GM12878 (cell line): ENCODE data around the gene TRIOBP. TPM values are rescaled to one million over a fixed set of nuclear protein-coding genes. Genes with fewer than 3 reads are reported as not detected.

Source experiments
- ATAC-seq: fragments of 200-7000 bp; cut with Tn5 transposase; 3 replicates; pipeline ENCODE4 v1.9.1; 2020; ENCODE audit warnings: mild to moderate bottlenecking, moderate library complexity
- BruUV-seq: library from RNA; stranded (reverse); fragments of 400-500 nt; replicated peaks from 2 replicates; lab custom pipeline; 2021; lab: Mats Ljungman, UMichigan
- CTCF ChIA-PET: fragments of 300-600 bp; sonication (Branson Sonifier 250); formaldehyde crosslinking; extraction: SDS; loops from one replicate; lab custom pipeline; 2021; ENCODE audit warnings: inconsistent platforms; lab: Yijun Ruan, JAX
- POLR2A ChIA-PET: fragments of 350-600 bp; formaldehyde crosslinking; extraction: SDS; loops from one replicate; lab custom pipeline; 2021; ENCODE audit warnings: inconsistent platforms; lab: Charles Lee
- RAD21 ChIA-PET: fragments of 300-600 bp; sonication (Branson Sonifier 250); formaldehyde crosslinking; loops from one replicate; lab custom pipeline; 2023; ENCODE audit warnings: antibody characterized with exemption; ENCODE audit not compliant: unreplicated experiment; lab: Charles Lee
- SMC1A ChIA-PET: fragments of 300-600 bp; sonication (Branson Sonifier 250); formaldehyde crosslinking; loops from one replicate; lab custom pipeline; 2023; ENCODE audit not compliant: unreplicated experiment, uncharacterized antibody; lab: Charles Lee
- DNase-seq: peaks from one replicate; pipeline ENCODE4 v3.0.0-alpha.2; 2011; ENCODE audit warnings: low read depth, low spot score
- FAIRE-seq: peaks from 3 replicates; lab custom pipeline; 2011; peaks lifted over from hg19 to GRCh38; lab: Jason Lieb, UNC
- H2AFZ ChIP-seq: 2 replicates; pipeline ENCODE4 v1.6.0; 2011; ENCODE audit warnings: low read depth, low read length, control low read depth; ENCODE audit not compliant: control insufficient read depth
- H3K27ac ChIP-seq: 2 replicates; pipeline ENCODE4 v1.5.1; 2011; ENCODE audit warnings: control low read depth; ENCODE audit not compliant: control insufficient read depth, insufficient read depth
- H3K27me3 ChIP-seq, 2 experiments: replicated peaks in 1 of 2; 2 replicates each; pipeline versions ENCODE4 v1.6.0 to v1.6.1; 2011; ENCODE audit warnings: low read length in 1 of 2; ENCODE audit not compliant: control insufficient read depth in 2 of 2, insufficient read depth in 2 of 2
- H3K36me3 ChIP-seq, 2 experiments: 2 replicates each; pipeline ENCODE4 v1.5.1; 2011; ENCODE audit warnings: low read length in 1 of 2; ENCODE audit not compliant: control insufficient read depth in 2 of 2, insufficient read depth in 2 of 2
- H3K4me1 ChIP-seq: 2 replicates; pipeline ENCODE4 v1.6.1; 2011; ENCODE audit warnings: mild to moderate bottlenecking, low read length, moderate library complexity, mixed read lengths; ENCODE audit not compliant: control insufficient read depth, insufficient read depth
- H3K4me2 ChIP-seq: 2 replicates; pipeline ENCODE4 v1.6.0; 2011; ENCODE audit warnings: control low read depth; ENCODE audit not compliant: control insufficient read depth, insufficient read depth
- H3K4me3 ChIP-seq: fragments of 200-600 bp; sonication (generic); 2 replicates; pipeline ENCODE4 v1.5.1; 2016
- H3K79me2 ChIP-seq: 2 replicates; pipeline ENCODE4 v1.6.0; 2011; ENCODE audit warnings: low read length; ENCODE audit not compliant: control insufficient read depth, insufficient read depth
- H3K9ac ChIP-seq: 2 replicates; pipeline ENCODE4 v1.8.0; 2011; ENCODE audit warnings: low read length, control low read depth, mixed read lengths; ENCODE audit not compliant: control insufficient read depth, insufficient read depth
- H3K9me3 ChIP-seq: replicated peaks from 3 replicates; pipeline ENCODE4 v1.5.1; 2011; ENCODE audit warnings: mild to moderate bottlenecking, low read length; ENCODE audit not compliant: control insufficient read depth, insufficient read depth
- H4K20me1 ChIP-seq: 2 replicates; pipeline ENCODE4 v1.6.0; 2011; ENCODE audit not compliant: control insufficient read depth, insufficient read depth
- BACH1 ChIP-seq: fragments of 450-650 bp; IDR thresholded peaks from 2 replicates; pipeline ENCODE4 v1.6.1; 2017; ENCODE audit warnings: mild to moderate bottlenecking, borderline replicate concordance
- EGR1 ChIP-seq, 2 experiments: IDR thresholded peaks; 1 replicate in 1 of 2; 2 replicates in 1 of 2; pipeline ENCODE4 v1.6.1; 2011 to 2012; ENCODE audit warnings: low read depth in 2 of 2, low read length in 2 of 2, borderline replicate concordance in 1 of 2, mild to moderate bottlenecking in 1 of 2, moderate library complexity in 1 of 2
- MYB ChIP-seq: fragments of 150-350 bp; IDR thresholded peaks from 2 replicates; pipeline ENCODE4 v1.6.1; 2014; ENCODE audit warnings: mild to moderate bottlenecking, low read depth, low read length, borderline replicate concordance
- RAD51 ChIP-seq: fragments of 450-650 bp; IDR thresholded peaks from 2 replicates; pipeline ENCODE4 v1.6.1; 2016; ENCODE audit warnings: moderate library complexity, mild to moderate bottlenecking, inconsistent platforms
- RCOR1 ChIP-seq: conservative IDR thresholded peaks from 2 replicates; pipeline ENCODE4 v1.6.1; 2012; ENCODE audit warnings: low read depth, low read length, improper control_type of control experiment
- RUNX3 ChIP-seq: IDR thresholded peaks from 2 replicates; pipeline ENCODE4 v1.6.1; 2012; ENCODE audit warnings: low read length, inconsistent platforms
- SIN3A ChIP-seq: IDR thresholded peaks from 2 replicates; pipeline ENCODE4 v1.6.1; 2012; ENCODE audit warnings: low read depth, low read length, improper control_type of control experiment
- SMAD1 ChIP-seq: fragments of 450-650 bp; IDR thresholded peaks from 2 replicates; pipeline ENCODE4 v1.6.1; 2018; ENCODE audit warnings: mild to moderate bottlenecking, low read depth; ENCODE audit not compliant: partially characterized antibody
- SP1 ChIP-seq: IDR thresholded peaks from one replicate; pipeline ENCODE4 v1.6.1; 2011; ENCODE audit warnings: low read depth, low read length
- SPI1 ChIP-seq: IDR thresholded peaks from 2 replicates; pipeline ENCODE4 v1.6.1; 2011; ENCODE audit warnings: low read depth, mild to moderate bottlenecking, low read length, moderate library complexity, borderline replicate concordance; ENCODE audit not compliant: insufficient read depth
- STAT3 ChIP-seq: IDR thresholded peaks from 2 replicates; pipeline ENCODE4 v1.6.1; 2011; ENCODE audit warnings: low read depth, low read length, improper control_type of control experiment
- SUZ12 ChIP-seq: fragments of 200-600 bp; sonication (generic); IDR thresholded peaks from one replicate; pipeline ENCODE4 v1.6.1; 2018; ENCODE audit warnings: antibody characterized with exemption, mild to moderate bottlenecking; ENCODE audit not compliant: unreplicated experiment
- TCF7 ChIP-seq: IDR thresholded peaks from 2 replicates; pipeline ENCODE4 v1.6.1; 2014; ENCODE audit warnings: antibody characterized with exemption, borderline replicate concordance
- YBX1 ChIP-seq: fragments of 450-650 bp; IDR thresholded peaks from 2 replicates; pipeline ENCODE4 v1.6.1; 2016; ENCODE audit warnings: antibody characterized with exemption
- ZBED1 ChIP-seq: IDR thresholded peaks from 2 replicates; pipeline ENCODE4 v1.6.1; 2016; ENCODE audit warnings: borderline replicate concordance
- ZNF384 ChIP-seq: IDR thresholded peaks from 2 replicates; pipeline ENCODE4 v1.6.1; 2012; ENCODE audit warnings: low read depth, mild to moderate bottlenecking, low read length, improper control_type of control experiment, borderline replicate concordance
- WGBS: methylation state at CpG from one replicate; pipeline ENCODE4 v1.1.6; 2016; ENCODE audit warnings: low lambda C conversion rate; ENCODE audit not compliant: insufficient replicate concordance, insufficient coverage; ENCODE audit errors: missing lambda C conversion rate; 5-methylcytosine and 5-hydroxymethylcytosine counted together
- in situ Hi-C: fragments of 300-500 bp; cut with MboI; formaldehyde crosslinking; loops from 9 replicates; pipeline ENCODE4 v1.14.3; 2018; ENCODE audit warnings: mixed read lengths
- intact Hi-C: fragments of 100-400 bp; cut with micrococcal nuclease; formaldehyde crosslinking; loops from one replicate; pipeline ENCODE4 v1.14.2; 2022; ENCODE audit not compliant: unreplicated experiment
- polyA plus RNA-seq, 11 experiments: library from polyadenylated mRNA; depleted of rRNA in 4 of 11; unstranded in 6 of 11; stranded (reverse) in 5 of 11; fragments of >200 nt; fragmentation: Nextera tagmentation in 4 of 11; fragmentation: Illumina TruSeq in 1 of 11; extraction: Ambion mirVana in 4 of 11; extraction: Trizol in 1 of 11; gene quantifications; 1 replicate in 1 of 11; 2 replicates in 10 of 11; pipeline versions ENCODE4 v1.2.1 to v1.2.3, GENCODE V29; 2011 to 2016; ENCODE audit warnings: inconsistent platforms in 2 of 11, missing spikeins in 2 of 11, low read depth in 1 of 11
- total RNA-seq, 4 experiments: library from RNA; depleted of rRNA in 3 of 4; stranded (reverse); fragments of >200 nt in 3 of 4; fragmentation: Illumina TruSeq in 1 of 4; extraction: Trizol in 1 of 4; gene quantifications; 2 replicates each; pipeline versions ENCODE4 v1.2.1 to v1.2.3, GENCODE V29; 2013 to 2021
- TF ChIP-seq, protein P1 (sequence below): IDR thresholded peaks from 2 replicates; pipeline ENCODE4 v1.6.1; 2012; ENCODE audit warnings: low read depth, low read length, improper control_type of control experiment
- TF ChIP-seq, protein P2 (sequence below): fragments of 450-650 bp; IDR thresholded peaks from 2 replicates; pipeline ENCODE4 v1.6.1; 2017; ENCODE audit warnings: mild to moderate bottlenecking, low read depth, inconsistent platforms; ENCODE audit not compliant: poor library complexity, severe bottlenecking
- TF ChIP-seq, protein P3 (sequence below): IDR thresholded peaks from 2 replicates; pipeline ENCODE4 v1.6.1; 2011; ENCODE audit warnings: low read depth, mild to moderate bottlenecking, low read length, moderate library complexity, borderline replicate concordance; ENCODE audit errors: extremely low read depth
- TF ChIP-seq, protein P4 (sequence below): fragments of 450-650 bp; conservative IDR thresholded peaks from 2 replicates; pipeline ENCODE4 v1.6.1; 2017; ENCODE audit warnings: mild to moderate bottlenecking, moderate library complexity

TRIOBP gene
- total and polyA plus RNA-seq, 10 of the 15 experiments (the other 5 are each of a cell fraction or from before 2014, with no cell fraction given), result 0.21 to 23.6 (median 11.9) TPM

DNA sequence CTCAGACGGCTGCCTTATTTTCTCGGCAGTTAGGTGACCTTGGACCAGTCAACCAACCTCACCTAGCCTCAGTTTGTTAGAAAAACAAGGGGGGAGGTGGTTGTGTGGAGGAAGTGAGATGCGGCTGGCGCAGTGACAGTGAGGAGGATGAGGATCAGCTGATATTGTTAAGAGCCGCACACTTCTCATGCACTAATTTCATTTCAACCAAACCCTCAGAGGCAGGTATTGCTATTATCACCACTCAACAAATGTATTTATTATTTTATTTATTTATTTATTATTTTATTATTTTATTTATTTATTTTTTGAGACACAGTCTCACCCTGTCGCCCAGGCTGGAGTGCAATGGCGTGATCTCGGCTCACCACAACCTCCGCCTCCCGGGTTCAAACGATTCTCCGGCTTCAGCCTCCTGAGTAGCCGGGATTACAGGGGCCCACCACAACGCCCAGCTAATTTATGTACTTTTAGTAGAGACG, 19.3 kb upstream of the TRIOBP start:
- ATAC-seq (peak; percentile 6), DNase-seq (no peak), FAIRE-seq (no peak)
- H3K27me3 ChIP-seq, result no peaks in the 10 kb centered on the region
- peaks cover 2% of the 10 kb centered on the region in 2 experiments; a peak in 1 of 4 replicates for H3K36me3 ChIP-seq
- BruUV-seq, result no TSS peak
- intact Hi-C loops, result loop anchor here (2.0 kb wide), 1 partner anchor 45 kb away; no protein-coding TSS in a partner anchor
- TF ChIP-seq BACH1, result no peak
- TF ChIP-seq, protein P1, sequence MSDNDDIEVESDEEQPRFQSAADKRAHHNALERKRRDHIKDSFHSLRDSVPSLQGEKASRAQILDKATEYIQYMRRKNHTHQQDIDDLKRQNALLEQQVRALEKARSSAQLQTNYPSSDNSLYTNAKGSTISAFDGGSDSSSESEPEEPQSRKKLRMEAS, result no peak
- TF ChIP-seq SUZ12, result no peak
- no peak for TF ChIP-seq MYB
- peak; percentile 4; the same call in 1 of the 2 replicates for TF ChIP-seq RUNX3
- no peak for TF ChIP-seq ZBED1
- TF ChIP-seq, protein P2, sequence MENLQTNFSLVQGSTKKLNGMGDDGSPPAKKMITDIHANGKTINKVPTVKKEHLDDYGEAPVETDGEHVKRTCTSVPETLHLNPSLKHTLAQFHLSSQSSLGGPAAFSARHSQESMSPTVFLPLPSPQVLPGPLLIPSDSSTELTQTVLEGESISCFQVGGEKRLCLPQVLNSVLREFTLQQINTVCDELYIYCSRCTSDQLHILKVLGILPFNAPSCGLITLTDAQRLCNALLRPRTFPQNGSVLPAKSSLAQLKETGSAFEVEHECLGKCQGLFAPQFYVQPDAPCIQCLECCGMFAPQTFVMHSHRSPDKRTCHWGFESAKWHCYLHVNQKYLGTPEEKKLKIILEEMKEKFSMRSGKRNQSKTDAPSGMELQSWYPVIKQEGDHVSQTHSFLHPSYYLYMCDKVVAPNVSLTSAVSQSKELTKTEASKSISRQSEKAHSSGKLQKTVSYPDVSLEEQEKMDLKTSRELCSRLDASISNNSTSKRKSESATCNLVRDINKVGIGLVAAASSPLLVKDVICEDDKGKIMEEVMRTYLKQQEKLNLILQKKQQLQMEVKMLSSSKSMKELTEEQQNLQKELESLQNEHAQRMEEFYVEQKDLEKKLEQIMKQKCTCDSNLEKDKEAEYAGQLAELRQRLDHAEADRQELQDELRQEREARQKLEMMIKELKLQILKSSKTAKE, result no peak
- no peak for TF ChIP-seq TCF7
- peak; percentile 70; the same call in 1 of the 2 replicates for TF ChIP-seq SIN3A
- TF ChIP-seq RAD51, result 0 out of 2 replicates have a peak, but pooled peaks have one; percentile 13
- TF ChIP-seq, protein P3, sequence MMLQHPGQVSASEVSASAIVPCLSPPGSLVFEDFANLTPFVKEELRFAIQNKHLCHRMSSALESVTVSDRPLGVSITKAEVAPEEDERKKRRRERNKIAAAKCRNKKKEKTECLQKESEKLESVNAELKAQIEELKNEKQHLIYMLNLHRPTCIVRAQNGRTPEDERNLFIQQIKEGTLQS, result no peak
- TF ChIP-seq SMAD1, result no peak
- no peak for TF ChIP-seq EGR1 (IDR thresholded peaks at IDR 0.05; ENCODE audit: borderline replicate concordance in 1 of 2, low read depth in 2 of 2, low read length in 2 of 2)
- no peak for TF ChIP-seq STAT3
- no peak for TF ChIP-seq RCOR1
- no peak for TF ChIP-seq YBX1
- TF ChIP-seq SP1, result peak; percentile 1
- TF ChIP-seq ZNF384, result no peak
- 0 out of 2 replicates have a peak, but pooled peaks have one; percentile 53 for TF ChIP-seq SPI1
- TF ChIP-seq, protein P4, sequence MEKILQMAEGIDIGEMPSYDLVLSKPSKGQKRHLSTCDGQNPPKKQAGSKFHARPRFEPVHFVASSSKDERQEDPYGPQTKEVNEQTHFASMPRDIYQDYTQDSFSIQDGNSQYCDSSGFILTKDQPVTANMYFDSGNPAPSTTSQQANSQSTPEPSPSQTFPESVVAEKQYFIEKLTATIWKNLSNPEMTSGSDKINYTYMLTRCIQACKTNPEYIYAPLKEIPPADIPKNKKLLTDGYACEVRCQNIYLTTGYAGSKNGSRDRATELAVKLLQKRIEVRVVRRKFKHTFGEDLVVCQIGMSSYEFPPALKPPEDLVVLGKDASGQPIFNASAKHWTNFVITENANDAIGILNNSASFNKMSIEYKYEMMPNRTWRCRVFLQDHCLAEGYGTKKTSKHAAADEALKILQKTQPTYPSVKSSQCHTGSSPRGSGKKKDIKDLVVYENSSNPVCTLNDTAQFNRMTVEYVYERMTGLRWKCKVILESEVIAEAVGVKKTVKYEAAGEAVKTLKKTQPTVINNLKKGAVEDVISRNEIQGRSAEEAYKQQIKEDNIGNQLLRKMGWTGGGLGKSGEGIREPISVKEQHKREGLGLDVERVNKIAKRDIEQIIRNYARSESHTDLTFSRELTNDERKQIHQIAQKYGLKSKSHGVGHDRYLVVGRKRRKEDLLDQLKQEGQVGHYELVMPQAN, result peak; percentile 84
- H3K27ac ChIP-seq, result peak overlapping the region; percentile 24
- ChIA-PET POLR2A (interaction anchor here (0.5 to 14.0 kb wide), 8 partner anchors 8 to 1643 kb away, joined by 3 to 209 read pairs (median 10); partner anchors contain the start of genes GGA1, NOL12 and PDXP), CTCF (interaction anchor here (12.4 to 19.9 kb wide), 4 partner anchors 16 to 70 kb away, joined by 167 to 414 read pairs (median 287); partner anchors contain the start of genes GGA1, PDXP and SH3BP1), RAD21 (interaction anchor here (1.0 to 5.1 kb wide), 7 partner anchors 9 to 70 kb away, joined by 3 to 112 read pairs (median 25); partner anchors contain the start of genes GGA1, NOL12 and PDXP), SMC1A (interaction anchor here (1.3 to 10.9 kb wide), 3 partner anchors 17 to 51 kb away, joined by 6 to 98 read pairs (median 78); partner anchors contain the start of gene PDXP)
- no peaks in the 10 kb centered on the region for H4K20me1 ChIP-seq
- in situ Hi-C loops, result no loop called here
- peak overlapping the region; percentile 91 for H3K4me3 ChIP-seq
- H3K9me3 ChIP-seq, result no peaks in the 10 kb centered on the region
- H2AFZ ChIP-seq, result peak overlapping the region; percentile 55
- 12% methylated on average over 15 of the region's 15 CpGs for WGBS
- peak overlapping the region; percentile 69 for H3K4me2 ChIP-seq
- H3K4me1 ChIP-seq, result peaks cover 33% of the 10 kb centered on the region
- peak overlapping the region; percentile 1; the same call in 1 of the 2 replicates for H3K9ac ChIP-seq
- H3K79me2 ChIP-seq, result peaks cover 30% of the 10 kb centered on the region
